A172 (cell line): ENCODE results near the gene TTC9B. TPM values are rescaled to one million over a fixed set of nuclear protein-coding genes. Genes with fewer than 3 reads are reported as not detected.
"Not testable (repeated sequence)": the region's sequence is repeated elsewhere in the genome, so short reads cannot be mapped to it uniquely, and the experiment has no call there.

Experiments used
- DNase-seq: peaks from one replicate; pipeline ENCODE4 v3.0.0-alpha.2; 2015; ENCODE audit warnings: low spot score
- total RNA-seq: library from RNA; depleted of rRNA; stranded (reverse); fragments of >200 nt; shearing (Covaris generic); gene quantifications from 2 replicates; pipeline ENCODE4 v1.2.3, GENCODE V29; 2014

Gene TTC9B
- total RNA-seq, 1 experiment from 2014 or later, result not detected

GRCh38 chr19:40214936-40215335, 3.2 kb downstream of the TTC9B start:
- DNase-seq, result no peak

GRCh38 chr19:40213882-40214570, 4.2 kb downstream of the TTC9B start:
- no peak for DNase-seq

DNA sequence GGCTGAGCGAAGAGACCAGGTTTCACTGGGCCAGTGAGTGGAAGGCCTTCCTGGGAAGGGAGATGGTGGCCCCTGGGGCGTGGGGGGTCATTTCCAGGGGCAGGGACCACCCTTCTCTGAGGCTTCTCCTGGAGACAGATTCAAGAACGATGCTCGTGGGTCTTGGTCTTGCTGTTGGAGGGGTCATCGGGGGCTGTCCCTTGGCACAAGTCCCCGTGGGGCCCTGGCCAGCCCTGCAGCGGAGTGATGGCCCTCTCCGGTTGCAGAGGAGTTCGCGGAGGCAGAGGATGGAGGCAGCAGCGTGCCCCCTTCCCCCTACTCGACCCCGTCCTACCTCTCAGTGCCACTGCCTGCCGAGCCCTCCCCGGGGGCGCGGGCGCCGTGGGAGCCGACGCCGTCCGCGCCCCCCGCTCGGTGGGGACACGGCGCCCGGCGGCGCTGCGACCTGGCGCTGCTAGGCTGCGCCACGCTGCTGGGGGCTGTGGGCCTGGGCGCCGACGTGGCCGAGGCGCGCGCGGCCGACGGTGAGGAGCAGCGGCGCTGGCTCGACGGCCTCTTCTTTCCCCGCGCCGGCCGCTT, 4.8 kb downstream of the TTC9B start:
- no peak for DNase-seq

- no peak for DNase-seq
Measured at GRCh38 chr19:40210889-40211288, 7.3 kb downstream of the TTC9B start.

GRCh38 chr19:40208602-40209001, 9.6 kb downstream of the TTC9B start:
- DNase-seq, result no peak

DNA sequence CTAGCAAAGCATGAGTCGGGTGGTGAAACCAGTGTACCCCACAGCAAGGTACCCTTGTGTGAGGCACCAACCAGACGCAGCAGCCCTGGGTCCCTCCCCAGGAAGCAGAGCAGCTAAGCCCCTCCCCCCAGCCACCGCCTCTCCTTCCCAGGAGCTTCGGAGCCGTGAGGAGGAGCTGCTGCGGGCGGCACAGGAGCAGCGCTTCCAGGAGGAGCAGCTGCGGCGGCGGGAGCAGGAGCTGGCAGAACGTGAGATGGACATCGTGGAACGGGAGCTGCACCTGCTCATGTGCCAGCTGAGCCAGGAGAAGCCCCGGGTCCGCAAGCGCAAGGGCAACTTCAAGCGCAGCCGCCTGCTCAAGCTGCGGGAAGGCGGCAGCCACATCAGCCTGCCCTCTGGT, 12.4 kb downstream of the TTC9B start:
- DNase-seq, result no peak

DNA sequence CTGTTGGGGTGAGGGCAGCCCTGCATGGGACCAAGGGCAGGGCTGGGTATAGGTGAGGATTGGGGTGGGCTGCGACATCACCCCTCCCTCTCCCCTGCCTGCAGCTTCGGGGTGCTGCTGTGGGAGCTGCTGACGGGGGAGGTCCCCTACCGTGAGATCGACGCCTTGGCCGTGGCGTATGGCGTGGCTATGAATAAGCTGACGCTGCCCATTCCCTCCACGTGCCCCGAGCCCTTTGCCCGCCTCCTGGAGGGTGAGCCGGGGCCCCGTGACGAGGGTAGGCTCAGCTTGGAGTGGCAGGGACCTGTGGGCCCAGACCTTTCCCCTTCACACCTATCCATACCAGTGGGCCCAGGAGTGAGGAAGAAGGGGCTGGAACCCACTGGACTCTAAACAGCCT, 13.8 kb downstream of the TTC9B start:
- DNase-seq, result no peak

- DNase-seq, result peak; percentile 82
Measured at GRCh38 chr19:40200341-40201099, 17.7 kb downstream of the TTC9B start.

- no peak for DNase-seq
Measured at GRCh38 chr19:40198272-40198990, 19.8 kb downstream of the TTC9B start.

- DNase-seq, result no peak
Measured at GRCh38 chr19:40193587-40193849, 24.7 kb downstream of the TTC9B start.

- no peak for DNase-seq
Measured at GRCh38 chr19:40192758-40193586, 25.2 kb downstream of the TTC9B start.

GRCh38 chr19:40191836-40192646, 26.1 kb downstream of the TTC9B start:
- no peak for DNase-seq

DNA sequence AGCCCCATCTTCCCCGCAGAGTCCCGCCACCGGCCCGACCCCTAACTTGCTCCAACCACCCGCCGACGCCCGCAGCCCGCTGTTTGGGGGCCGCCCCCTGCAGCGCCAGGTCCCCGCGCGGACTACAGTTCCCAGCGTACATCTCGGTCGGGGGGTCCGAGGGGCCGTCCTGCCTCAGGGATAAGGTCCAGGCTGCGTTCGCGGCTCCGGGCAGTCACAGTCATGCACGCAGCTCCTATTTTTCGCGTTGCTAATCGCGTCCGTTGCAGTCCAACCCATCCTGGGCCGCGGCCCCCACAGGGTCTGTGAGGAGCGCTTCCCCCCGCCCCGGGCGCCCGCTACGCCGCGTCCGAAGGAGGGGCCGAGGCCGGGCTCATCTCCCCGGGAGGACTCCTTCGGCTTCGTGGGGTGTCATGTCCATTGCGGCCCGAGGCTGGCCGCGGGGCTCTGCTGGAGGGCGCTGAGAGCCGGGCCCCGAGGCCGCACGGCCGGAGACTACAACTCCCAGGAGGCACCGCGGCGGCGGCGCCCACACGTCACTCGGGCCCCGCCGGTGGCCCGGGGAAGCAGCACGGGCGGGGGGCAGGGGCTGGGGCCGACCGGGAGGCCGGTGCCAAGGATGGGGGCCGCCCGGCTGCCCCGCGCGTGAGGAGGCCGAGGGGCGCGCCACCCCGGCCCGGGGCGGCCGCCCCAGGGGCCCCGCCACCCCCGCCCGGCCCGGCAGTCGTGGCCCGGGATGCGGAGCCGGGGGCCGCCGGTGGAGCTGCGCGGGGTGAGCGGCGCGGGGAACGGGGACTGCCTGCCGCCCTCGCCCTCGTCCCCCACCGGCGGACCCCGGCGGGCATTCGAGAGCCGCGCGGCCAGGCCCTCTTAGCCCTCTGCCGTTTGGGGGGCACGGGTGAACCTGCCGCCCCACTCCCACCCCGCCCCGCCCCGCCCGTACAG, 27.0 kb downstream of the TTC9B start, which contains the start of gene MAP3K10:
Gene MAP3K10, plus strand, starts transcription at position 536 of the 945 bp plus-strand sequence. CDS start 606 bp downstream, outside the sequence.
- peak; percentile 49 for DNase-seq

DNA sequence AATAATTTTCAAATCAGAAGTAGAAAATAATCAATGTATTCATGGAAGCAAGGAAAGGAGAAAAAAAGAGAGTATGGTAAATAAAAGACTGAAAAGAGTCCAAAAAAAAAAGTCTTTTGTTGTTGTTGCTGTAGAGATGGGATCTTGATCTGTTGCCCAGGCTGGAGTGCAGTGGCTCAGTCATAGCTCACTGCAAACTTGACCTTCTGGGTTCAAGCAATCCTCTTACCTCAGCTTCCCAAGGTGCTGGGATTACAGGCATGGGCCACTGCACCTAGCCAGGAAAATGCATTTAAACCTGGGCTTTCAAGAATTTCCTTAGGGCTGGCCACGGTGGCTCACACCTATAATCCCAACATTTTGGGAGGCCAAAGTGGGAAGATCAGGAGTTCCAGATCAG, 33.9 kb downstream of the TTC9B start:
- DNase-seq, result no peak

DNA sequence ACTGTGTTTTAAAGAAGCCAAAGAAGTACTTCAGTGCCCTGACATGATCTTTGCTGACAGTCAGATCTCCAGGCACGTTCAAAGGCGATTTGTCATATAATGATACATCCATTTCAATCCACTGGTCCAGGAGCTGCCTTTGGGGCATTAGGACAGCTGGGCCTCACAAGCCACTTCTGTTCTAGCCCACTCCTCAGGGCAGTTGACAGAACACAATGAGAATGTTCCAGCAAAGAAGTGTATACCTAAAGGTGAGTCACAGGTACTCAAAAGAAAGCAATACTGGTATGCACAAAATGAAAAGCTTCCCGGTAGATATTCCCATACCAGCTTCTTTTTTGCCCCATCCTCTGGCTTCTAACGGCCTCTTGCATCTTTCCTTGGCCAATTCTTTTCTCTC, 39.4 kb downstream of the TTC9B start:
- DNase-seq, result no peak

GRCh38 chr19:40177286-40178070, 40.7 kb downstream of the TTC9B start:
- no peak for DNase-seq

GRCh38 chr19:40175820-40176219, 42.4 kb downstream of the TTC9B start:
- no peak for DNase-seq

DNA sequence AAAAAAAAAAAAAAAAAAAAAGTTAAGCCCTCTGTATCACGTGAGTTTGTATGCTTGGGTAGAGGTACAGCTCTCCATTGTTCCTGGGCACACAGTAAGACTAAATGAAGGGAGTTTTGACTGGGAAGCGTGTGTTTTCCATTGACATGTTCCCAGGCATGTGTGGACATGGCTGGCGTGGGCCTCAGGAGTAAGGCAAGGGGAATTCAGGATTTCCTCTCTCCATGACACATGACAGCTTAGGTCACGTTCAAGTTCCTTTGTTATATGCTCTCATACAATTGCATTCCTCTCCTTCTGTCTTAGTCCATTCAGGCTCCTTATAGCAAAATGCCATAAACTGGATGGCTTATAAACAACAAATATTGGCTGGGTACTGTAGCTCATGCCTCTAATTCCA, 44.1 kb downstream of the TTC9B start:
- DNase-seq, result no peak

DNA sequence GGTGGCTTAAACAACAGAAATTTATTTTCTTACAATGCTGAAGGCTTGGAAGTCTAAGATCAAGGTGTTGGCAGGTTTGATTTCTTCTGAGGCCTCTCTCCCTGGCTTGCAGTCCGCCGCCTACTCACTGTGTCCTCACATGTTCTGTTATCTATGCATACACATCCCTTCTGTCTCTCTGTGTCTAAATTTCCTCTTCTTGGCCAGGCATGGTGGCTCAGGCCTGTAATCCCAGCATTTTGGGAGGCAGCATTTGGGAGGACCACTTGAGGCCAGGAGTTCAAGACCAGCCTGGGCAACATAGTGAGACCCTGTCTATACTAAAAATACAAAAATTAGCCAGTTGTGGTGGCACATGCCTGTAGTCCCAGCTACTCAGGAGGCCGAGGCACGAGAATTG, 46.9 kb downstream of the TTC9B start:
- not testable (repeated sequence) for DNase-seq
